SK-N-SH (cell line): Measurements from ENCODE around the gene HDLBP. TPM values are rescaled to one million over a fixed set of nuclear protein-coding genes. Genes with fewer than 3 reads are reported as not detected.

Source experiments
- CTCF ChIA-PET: fragments of 300-600, 350-600 bp; formaldehyde crosslinking; extraction: SDS; loops from one replicate; lab custom pipeline; 2021; lab: Yijun Ruan, JAX
- POLR2A ChIA-PET: fragments of 350-600 bp; sonication (Branson Sonifier 250); formaldehyde crosslinking; extraction: SDS; loops from one replicate; lab custom pipeline; 2020; ENCODE audit warnings: antibody characterized with exemption, inconsistent platforms; lab: Yijun Ruan, JAX
- DNase-seq: peaks from one replicate; pipeline ENCODE4 v3.0.0; 2012
- H2AFZ ChIP-seq: fragments of 200-600 bp; sonication (generic); 2 replicates; pipeline ENCODE4 v1.8.1; 2016; ENCODE audit warnings: antibody characterized with exemption, mild to moderate bottlenecking, low read depth
- H3F3A ChIP-seq: fragments of 200-600 bp; sonication (generic); replicated peaks from 2 replicates; pipeline ENCODE3; 2016; ENCODE audit warnings: antibody characterized with exemption, mild to moderate bottlenecking; ENCODE audit not compliant: insufficient read depth
- H3K27ac ChIP-seq, 2 experiments: fragments of 200-500 bp in 1 of 2; fragments of 200-600 bp in 1 of 2; sonication (Bioruptor generic) in 1 of 2; sonication (generic), shearing (Covaris generic) in 1 of 2; 2 replicates each; pipeline versions ENCODE4 v1.5.1 to v1.6.1; 2014 to 2016; ENCODE audit warnings: low read depth in 2 of 2, inconsistent platforms in 1 of 2, low read length in 1 of 2, mild to moderate bottlenecking in 1 of 2, mixed read lengths in 1 of 2
- H3K27me3 ChIP-seq: fragments of 200-600 bp; sonication (generic), shearing (Covaris generic); 2 replicates; pipeline ENCODE4 v1.6.1; 2016; ENCODE audit warnings: mixed run types; ENCODE audit not compliant: insufficient read depth
- H3K36me3 ChIP-seq, 2 experiments: fragments of 200-500 bp in 1 of 2; fragments of 200-600 bp in 1 of 2; sonication (Bioruptor generic) in 1 of 2; sonication (generic) in 1 of 2; replicated peaks in 1 of 2; 2 replicates each; pipeline versions ENCODE3 to v1.5.1; 2014 to 2016; ENCODE audit warnings: low read length in 1 of 2, mild to moderate bottlenecking in 1 of 2; ENCODE audit not compliant: insufficient read depth in 2 of 2, control insufficient read depth in 1 of 2
- H3K4me1 ChIP-seq, 2 experiments: fragments of 200-500 bp in 1 of 2; fragments of 200-600 bp in 1 of 2; sonication (Bioruptor generic) in 1 of 2; sonication (generic), shearing (Covaris generic) in 1 of 2; 2 replicates each; pipeline versions ENCODE4 v1.5.1 to v1.6.1; 2014 to 2016; ENCODE audit warnings: low read depth in 1 of 2, low read length in 1 of 2, mixed run types in 1 of 2; ENCODE audit not compliant: insufficient read depth in 2 of 2, control insufficient read depth in 1 of 2
- H3K4me2 ChIP-seq: fragments of 200-600 bp; sonication (generic), shearing (Covaris generic); 2 replicates; pipeline ENCODE4 v1.6.1; 2017; ENCODE audit warnings: mixed run types
- H3K4me3 ChIP-seq, 2 experiments: fragments of 200-500 bp in 1 of 2; fragments of 200-600 bp in 1 of 2; sonication (Bioruptor generic) in 1 of 2; sonication (generic), shearing (Covaris generic) in 1 of 2; 2 replicates each; pipeline versions ENCODE4 v1.5.1 to v1.8.1; 2014 to 2016; ENCODE audit warnings: low read depth in 2 of 2, inconsistent platforms in 1 of 2, low read length in 1 of 2, mild to moderate bottlenecking in 1 of 2, mixed read lengths in 1 of 2, moderate library complexity in 1 of 2
- H3K79me2 ChIP-seq: fragments of 200-600 bp; sonication (generic); 2 replicates; pipeline ENCODE4 v1.8.1; 2017; ENCODE audit warnings: mild to moderate bottlenecking; ENCODE audit not compliant: insufficient read depth
- H3K9ac ChIP-seq: fragments of 200-600 bp; sonication (generic); 2 replicates; pipeline ENCODE4 v1.6.1; 2017; ENCODE audit warnings: mixed run types
- H3K9me2 ChIP-seq: fragments of 200-600 bp; sonication (generic); 2 replicates; pipeline ENCODE4 v1.6.1; 2017; ENCODE audit warnings: mixed run types
- H3K9me3 ChIP-seq: fragments of 200-600 bp; sonication (generic); 2 replicates; pipeline ENCODE4 v1.6.1; 2017; ENCODE audit warnings: mixed run types, mild to moderate bottlenecking, moderate library complexity
- H4K20me1 ChIP-seq: fragments of 200-600 bp; sonication (generic); 2 replicates; pipeline ENCODE4 v1.6.1; 2017; ENCODE audit warnings: mild to moderate bottlenecking, mixed run types; ENCODE audit not compliant: insufficient read depth
- ELF1 ChIP-seq: IDR thresholded peaks from 2 replicates; pipeline ENCODE4 v1.4.0; 2012
- EP300 ChIP-seq, 2 experiments: IDR thresholded peaks; 2 replicates each; pipeline versions ENCODE4 v1.4.0 to v1.6.1; 2012; ENCODE audit warnings: borderline replicate concordance in 1 of 2, low read depth in 1 of 2, low read length in 1 of 2
- EZH2phosphoT487 ChIP-seq: fragments of 200-600 bp; sonication (generic); IDR thresholded peaks from 2 replicates; pipeline ENCODE4 v1.6.1; 2017; ENCODE audit warnings: low read depth, mixed run types, mild to moderate bottlenecking, antibody characterized with exemption, moderate library complexity, borderline replicate concordance
- FOSL2 ChIP-seq: IDR thresholded peaks from 2 replicates; pipeline ENCODE4 v1.4.0; 2012; ENCODE audit warnings: low read depth, mild to moderate bottlenecking, moderate library complexity, borderline replicate concordance
- FOXM1 ChIP-seq: IDR thresholded peaks from 2 replicates; pipeline ENCODE4 v1.4.0; 2012; ENCODE audit warnings: low read depth, mild to moderate bottlenecking
- GABPA ChIP-seq: IDR thresholded peaks from 2 replicates; pipeline ENCODE4 v1.4.0; 2012; ENCODE audit warnings: low read depth, mild to moderate bottlenecking
- MXI1 ChIP-seq: IDR thresholded peaks from 2 replicates; pipeline ENCODE4 v1.6.1; 2012; ENCODE audit warnings: mild to moderate bottlenecking, low read depth, low read length, improper control_type of control experiment
- NFIC ChIP-seq: IDR thresholded peaks from 2 replicates; pipeline ENCODE4 v1.4.0; 2012; ENCODE audit warnings: borderline replicate concordance
- RFX5 ChIP-seq: IDR thresholded peaks from 2 replicates; pipeline ENCODE4 v1.6.1; 2012; ENCODE audit warnings: mild to moderate bottlenecking, improper control_type of control experiment, low read length
- SIN3A ChIP-seq: IDR thresholded peaks from 2 replicates; pipeline ENCODE4 v1.6.1; 2012; ENCODE audit warnings: low read depth, mild to moderate bottlenecking, low read length, moderate library complexity, borderline replicate concordance
- YY1 ChIP-seq: IDR thresholded peaks from 2 replicates; pipeline ENCODE4 v1.4.0; 2012; ENCODE audit warnings: low read depth, mild to moderate bottlenecking
- WGBS: methylation state at CpG from one replicate; pipeline ENCODE4 v1.1.6; 2017; ENCODE audit warnings: low lambda C conversion rate; 5-methylcytosine and 5-hydroxymethylcytosine counted together
- polyA plus RNA-seq, 3 experiments: library from polyadenylated mRNA; depleted of rRNA; stranded (reverse); fragments of >200 nt; gene quantifications; 2 replicates each; pipeline ENCODE4 v1.2.3, GENCODE V29; 2012
- TF ChIP-seq, protein P1 (sequence below): IDR thresholded peaks from 2 replicates; pipeline ENCODE4; 2012
- TF ChIP-seq, protein P2 (sequence below): fragments of 150-350 bp; IDR thresholded peaks from 2 replicates; pipeline ENCODE4 v1.6.1; 2016; ENCODE audit warnings: mild to moderate bottlenecking, low read depth, low read length
- TF ChIP-seq, protein P3 (sequence below): IDR thresholded peaks from 2 replicates; pipeline ENCODE4 v1.4.0; 2012; ENCODE audit warnings: low read depth, borderline replicate concordance
- TF ChIP-seq, protein P4 (sequence below): IDR thresholded peaks from 2 replicates; pipeline ENCODE4 v1.4.0; 2012; ENCODE audit warnings: low read depth, borderline replicate concordance
- TF ChIP-seq, protein P5 (sequence below): IDR thresholded peaks from 2 replicates; pipeline ENCODE4 v1.6.1; 2012; ENCODE audit warnings: mild to moderate bottlenecking, low read depth, low read length, moderate library complexity
- TF ChIP-seq, protein P6 (sequence below): fragments of 200-600 bp; sonication (generic); IDR thresholded peaks from 2 replicates; pipeline ENCODE4 v1.6.1; 2017; ENCODE audit warnings: antibody characterized with exemption, mild to moderate bottlenecking, moderate library complexity

HDLBP gene
- polyA plus RNA-seq, 1 of the 3 experiments (the other 2 are of a cell fraction) = 263 TPM

DNA sequence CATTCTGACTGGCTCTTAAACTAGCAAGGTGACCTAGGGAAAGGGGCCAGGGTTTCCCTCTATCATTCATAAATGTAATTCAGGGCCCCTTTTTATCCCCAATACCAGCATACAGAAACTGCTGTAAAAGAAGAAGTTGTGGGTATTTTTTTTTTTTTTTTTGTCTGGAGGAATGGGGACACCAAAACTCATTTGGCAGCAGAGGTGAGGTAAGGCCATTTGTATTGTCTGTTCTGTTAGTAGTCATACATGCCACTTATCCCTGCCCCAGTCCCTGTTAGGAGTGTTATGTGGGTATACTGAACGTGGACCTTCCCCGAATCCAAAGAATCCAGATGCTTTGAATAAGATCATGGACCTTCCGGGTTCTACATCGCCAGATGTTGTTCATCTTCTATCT is 1.9 kb upstream of the HDLBP start:
- H2AFZ ChIP-seq = no peak overlapping the region
- H3K79me2 ChIP-seq = peaks cover 92% of the 10 kb centered on the region
- no peaks in the 10 kb centered on the region for H3K9me2 ChIP-seq
- WGBS = 72% methylated on average over 4 of the region's 4 CpGs
- ChIA-PET POLR2A (no interaction called here), CTCF (no interaction called here)
- no peaks in the 10 kb centered on the region for H3K27me3 ChIP-seq
- no peaks in the 10 kb centered on the region for H3K9me3 ChIP-seq
- no peak for DNase-seq
- peak overlapping the region; percentile 95 for H3K9ac ChIP-seq
- H3K4me1 ChIP-seq = peaks cover 25 to 30% of the 10 kb centered on the region in 2 experiments; a peak in 3 of 4 replicates
- H3K27ac ChIP-seq = no peak overlapping the region
- peaks cover 59% of the 10 kb centered on the region for H4K20me1 ChIP-seq
- H3K4me2 ChIP-seq = peak overlapping the region; percentile 89
- TF ChIP-seq, protein P1, sequence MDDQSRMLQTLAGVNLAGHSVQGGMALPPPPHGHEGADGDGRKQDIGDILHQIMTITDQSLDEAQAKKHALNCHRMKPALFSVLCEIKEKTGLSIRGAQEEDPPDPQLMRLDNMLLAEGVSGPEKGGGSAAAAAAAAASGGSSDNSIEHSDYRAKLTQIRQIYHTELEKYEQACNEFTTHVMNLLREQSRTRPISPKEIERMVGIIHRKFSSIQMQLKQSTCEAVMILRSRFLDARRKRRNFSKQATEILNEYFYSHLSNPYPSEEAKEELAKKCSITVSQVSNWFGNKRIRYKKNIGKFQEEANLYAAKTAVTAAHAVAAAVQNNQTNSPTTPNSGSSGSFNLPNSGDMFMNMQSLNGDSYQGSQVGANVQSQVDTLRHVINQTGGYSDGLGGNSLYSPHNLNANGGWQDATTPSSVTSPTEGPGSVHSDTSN = no peak
- TF ChIP-seq YY1 (no peak), SIN3A (no peak), NFIC (no peak), RFX5 (no peak), ELF1 (no peak)
- TF ChIP-seq, protein P2, sequence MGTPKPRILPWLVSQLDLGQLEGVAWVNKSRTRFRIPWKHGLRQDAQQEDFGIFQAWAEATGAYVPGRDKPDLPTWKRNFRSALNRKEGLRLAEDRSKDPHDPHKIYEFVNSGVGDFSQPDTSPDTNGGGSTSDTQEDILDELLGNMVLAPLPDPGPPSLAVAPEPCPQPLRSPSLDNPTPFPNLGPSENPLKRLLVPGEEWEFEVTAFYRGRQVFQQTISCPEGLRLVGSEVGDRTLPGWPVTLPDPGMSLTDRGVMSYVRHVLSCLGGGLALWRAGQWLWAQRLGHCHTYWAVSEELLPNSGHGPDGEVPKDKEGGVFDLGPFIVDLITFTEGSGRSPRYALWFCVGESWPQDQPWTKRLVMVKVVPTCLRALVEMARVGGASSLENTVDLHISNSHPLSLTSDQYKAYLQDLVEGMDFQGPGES = no peak
- TF ChIP-seq, protein P3, sequence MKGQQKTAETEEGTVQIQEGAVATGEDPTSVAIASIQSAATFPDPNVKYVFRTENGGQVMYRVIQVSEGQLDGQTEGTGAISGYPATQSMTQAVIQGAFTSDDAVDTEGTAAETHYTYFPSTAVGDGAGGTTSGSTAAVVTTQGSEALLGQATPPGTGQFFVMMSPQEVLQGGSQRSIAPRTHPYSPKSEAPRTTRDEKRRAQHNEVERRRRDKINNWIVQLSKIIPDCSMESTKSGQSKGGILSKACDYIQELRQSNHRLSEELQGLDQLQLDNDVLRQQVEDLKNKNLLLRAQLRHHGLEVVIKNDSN = no peak
- TF ChIP-seq, protein P4, sequence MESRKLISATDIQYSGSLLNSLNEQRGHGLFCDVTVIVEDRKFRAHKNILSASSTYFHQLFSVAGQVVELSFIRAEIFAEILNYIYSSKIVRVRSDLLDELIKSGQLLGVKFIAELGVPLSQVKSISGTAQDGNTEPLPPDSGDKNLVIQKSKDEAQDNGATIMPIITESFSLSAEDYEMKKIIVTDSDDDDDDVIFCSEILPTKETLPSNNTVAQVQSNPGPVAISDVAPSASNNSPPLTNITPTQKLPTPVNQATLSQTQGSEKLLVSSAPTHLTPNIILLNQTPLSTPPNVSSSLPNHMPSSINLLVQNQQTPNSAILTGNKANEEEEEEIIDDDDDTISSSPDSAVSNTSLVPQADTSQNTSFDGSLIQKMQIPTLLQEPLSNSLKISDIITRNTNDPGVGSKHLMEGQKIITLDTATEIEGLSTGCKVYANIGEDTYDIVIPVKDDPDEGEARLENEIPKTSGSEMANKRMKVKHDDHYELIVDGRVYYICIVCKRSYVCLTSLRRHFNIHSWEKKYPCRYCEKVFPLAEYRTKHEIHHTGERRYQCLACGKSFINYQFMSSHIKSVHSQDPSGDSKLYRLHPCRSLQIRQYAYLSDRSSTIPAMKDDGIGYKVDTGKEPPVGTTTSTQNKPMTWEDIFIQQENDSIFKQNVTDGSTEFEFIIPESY = no peak
- H3F3A ChIP-seq = peaks cover 12% of the 10 kb centered on the region
- peaks cover 15 to 51% of the 10 kb centered on the region in 2 experiments for H3K36me3 ChIP-seq
- peak overlapping the region; percentile 88 to 96 for H3K4me3 ChIP-seq

DNA sequence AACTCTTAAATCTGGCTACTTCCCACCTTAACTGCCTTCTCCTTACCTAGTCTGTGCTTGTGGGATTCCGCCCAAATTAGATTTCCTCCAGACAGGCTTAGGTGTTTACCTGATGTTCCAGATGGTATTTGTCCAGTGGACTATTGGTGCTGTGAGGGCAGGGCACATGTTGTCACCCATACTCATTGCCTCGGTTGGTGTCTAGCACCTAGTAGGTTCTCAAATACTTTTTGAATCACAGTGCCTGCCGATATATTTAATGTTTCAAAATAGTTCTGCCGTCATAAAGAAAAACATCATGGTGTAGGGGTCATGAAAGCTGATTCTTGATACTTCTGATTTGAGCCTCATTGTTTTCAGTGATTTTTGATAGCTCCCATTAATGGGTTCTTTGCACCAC is 1.4 kb upstream of the HDLBP start:
- Histone ChIP-seq H3K4me2 (peak overlapping the region; percentile 89), H4K20me1 (peaks cover 56% of the 10 kb centered on the region), H3K79me2 (peaks cover 92% of the 10 kb centered on the region), H3K9ac (peak overlapping the region; percentile 95), H3K27me3 (no peaks in the 10 kb centered on the region), H3K9me2 (no peaks in the 10 kb centered on the region), H3K27ac (peak overlapping the region; percentile 91 to 99), H3K36me3 (peaks cover 15 to 48% of the 10 kb centered on the region in 2 experiments), H3K4me3 (peak overlapping the region; percentile 88 to 96), H3K9me3 (no peaks in the 10 kb centered on the region), H2AFZ (no peak overlapping the region), H3F3A (peaks cover 12% of the 10 kb centered on the region), H3K4me1 (peaks cover 25 to 30% of the 10 kb centered on the region in 2 experiments; a peak in 3 of 4 replicates)
- ChIA-PET CTCF (interaction anchor here (0.6 to 3.4 kb wide), 2 partner anchors 26 to 561 kb away, joined by 3 to 29 read pairs; no protein-coding TSS in a partner anchor), POLR2A (interaction anchor here (0.7 to 3.0 kb wide), 2 partner anchors 13 to 26 kb away, joined by 3 to 24 read pairs; no protein-coding TSS in a partner anchor)
- 9% methylated on average over 4 of the region's 4 CpGs for WGBS
- no peak for DNase-seq
- TF ChIP-seq, protein P5, sequence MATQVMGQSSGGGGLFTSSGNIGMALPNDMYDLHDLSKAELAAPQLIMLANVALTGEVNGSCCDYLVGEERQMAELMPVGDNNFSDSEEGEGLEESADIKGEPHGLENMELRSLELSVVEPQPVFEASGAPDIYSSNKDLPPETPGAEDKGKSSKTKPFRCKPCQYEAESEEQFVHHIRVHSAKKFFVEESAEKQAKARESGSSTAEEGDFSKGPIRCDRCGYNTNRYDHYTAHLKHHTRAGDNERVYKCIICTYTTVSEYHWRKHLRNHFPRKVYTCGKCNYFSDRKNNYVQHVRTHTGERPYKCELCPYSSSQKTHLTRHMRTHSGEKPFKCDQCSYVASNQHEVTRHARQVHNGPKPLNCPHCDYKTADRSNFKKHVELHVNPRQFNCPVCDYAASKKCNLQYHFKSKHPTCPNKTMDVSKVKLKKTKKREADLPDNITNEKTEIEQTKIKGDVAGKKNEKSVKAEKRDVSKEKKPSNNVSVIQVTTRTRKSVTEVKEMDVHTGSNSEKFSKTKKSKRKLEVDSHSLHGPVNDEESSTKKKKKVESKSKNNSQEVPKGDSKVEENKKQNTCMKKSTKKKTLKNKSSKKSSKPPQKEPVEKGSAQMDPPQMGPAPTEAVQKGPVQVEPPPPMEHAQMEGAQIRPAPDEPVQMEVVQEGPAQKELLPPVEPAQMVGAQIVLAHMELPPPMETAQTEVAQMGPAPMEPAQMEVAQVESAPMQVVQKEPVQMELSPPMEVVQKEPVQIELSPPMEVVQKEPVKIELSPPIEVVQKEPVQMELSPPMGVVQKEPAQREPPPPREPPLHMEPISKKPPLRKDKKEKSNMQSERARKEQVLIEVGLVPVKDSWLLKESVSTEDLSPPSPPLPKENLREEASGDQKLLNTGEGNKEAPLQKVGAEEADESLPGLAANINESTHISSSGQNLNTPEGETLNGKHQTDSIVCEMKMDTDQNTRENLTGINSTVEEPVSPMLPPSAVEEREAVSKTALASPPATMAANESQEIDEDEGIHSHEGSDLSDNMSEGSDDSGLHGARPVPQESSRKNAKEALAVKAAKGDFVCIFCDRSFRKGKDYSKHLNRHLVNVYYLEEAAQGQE = no peak
- TF ChIP-seq EP300 (IDR thresholded peaks at IDR 0.05; ENCODE audit: borderline replicate concordance in 1 of 2, low read depth in 1 of 2, low read length in 1 of 2) (no peak), SIN3A (no peak), GABPA (no peak), EZH2phosphoT487 (no peak), RFX5 (no peak), MXI1 (no peak), FOXM1 (no peak), FOSL2 (no peak)
- TF ChIP-seq, protein P6, sequence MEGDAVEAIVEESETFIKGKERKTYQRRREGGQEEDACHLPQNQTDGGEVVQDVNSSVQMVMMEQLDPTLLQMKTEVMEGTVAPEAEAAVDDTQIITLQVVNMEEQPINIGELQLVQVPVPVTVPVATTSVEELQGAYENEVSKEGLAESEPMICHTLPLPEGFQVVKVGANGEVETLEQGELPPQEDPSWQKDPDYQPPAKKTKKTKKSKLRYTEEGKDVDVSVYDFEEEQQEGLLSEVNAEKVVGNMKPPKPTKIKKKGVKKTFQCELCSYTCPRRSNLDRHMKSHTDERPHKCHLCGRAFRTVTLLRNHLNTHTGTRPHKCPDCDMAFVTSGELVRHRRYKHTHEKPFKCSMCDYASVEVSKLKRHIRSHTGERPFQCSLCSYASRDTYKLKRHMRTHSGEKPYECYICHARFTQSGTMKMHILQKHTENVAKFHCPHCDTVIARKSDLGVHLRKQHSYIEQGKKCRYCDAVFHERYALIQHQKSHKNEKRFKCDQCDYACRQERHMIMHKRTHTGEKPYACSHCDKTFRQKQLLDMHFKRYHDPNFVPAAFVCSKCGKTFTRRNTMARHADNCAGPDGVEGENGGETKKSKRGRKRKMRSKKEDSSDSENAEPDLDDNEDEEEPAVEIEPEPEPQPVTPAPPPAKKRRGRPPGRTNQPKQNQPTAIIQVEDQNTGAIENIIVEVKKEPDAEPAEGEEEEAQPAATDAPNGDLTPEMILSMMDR = no peak
